Astrocyte of the spinal cord (primary cell): ENCODE data around the gene COA5.

Source experiments
- DNase-seq: peaks from one replicate; pipeline ENCODE4 v3.0.0; 2011; ENCODE audit warnings: low read depth, low spot score
- H3K4me3 ChIP-seq: 2 replicates; pipeline ENCODE4 v1.5.1; 2011; ENCODE audit warnings: low read depth, mild to moderate bottlenecking, low read length, moderate library complexity
- in situ Hi-C: cut with HindIII; loops from 2 replicates; pipeline ENCODE4 v1.10.0; 2017; ENCODE audit warnings: low sequenced_read_pairs
- TF ChIP-seq, protein P1 (sequence below): IDR thresholded peaks from 2 replicates; pipeline ENCODE4 v1.5.1; 2012; ENCODE audit warnings: low read depth, mild to moderate bottlenecking, low read length, inconsistent platforms

Gene COA5

DNA sequence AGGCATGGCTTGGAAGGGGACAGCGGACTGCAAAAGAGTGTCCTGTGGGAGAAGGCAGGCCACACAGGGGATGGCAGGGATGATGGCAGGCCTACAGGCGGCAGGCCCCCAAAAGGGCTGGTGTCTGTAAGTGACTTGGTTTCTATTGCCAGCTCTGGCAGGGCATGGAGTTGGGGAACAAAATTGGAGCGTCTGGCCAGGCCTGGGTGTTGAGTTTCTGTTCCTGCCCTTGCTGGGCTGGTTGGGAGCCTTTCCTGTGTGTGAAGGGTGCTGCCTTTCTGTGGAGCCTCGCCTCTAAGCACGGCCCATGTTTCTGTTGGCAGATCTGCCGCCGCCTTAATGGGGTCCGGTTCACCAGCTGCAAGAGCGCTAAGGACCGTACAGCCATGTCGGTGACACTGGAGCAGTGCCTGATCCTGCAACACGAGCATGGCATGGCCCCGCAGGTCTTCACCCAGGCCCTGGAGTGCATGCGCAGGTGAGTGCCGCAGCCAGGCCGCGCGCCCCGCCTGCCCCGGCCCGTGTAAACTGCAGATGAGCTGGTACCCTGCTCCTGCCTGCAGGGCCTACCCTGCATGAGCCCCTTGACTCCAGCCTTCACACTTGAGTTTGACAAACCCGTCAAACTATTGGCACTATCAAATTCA, 31.5 kb downstream of the COA5 start:
- H3K4me3 ChIP-seq: no peak overlapping the region
- TF ChIP-seq, protein P1, sequence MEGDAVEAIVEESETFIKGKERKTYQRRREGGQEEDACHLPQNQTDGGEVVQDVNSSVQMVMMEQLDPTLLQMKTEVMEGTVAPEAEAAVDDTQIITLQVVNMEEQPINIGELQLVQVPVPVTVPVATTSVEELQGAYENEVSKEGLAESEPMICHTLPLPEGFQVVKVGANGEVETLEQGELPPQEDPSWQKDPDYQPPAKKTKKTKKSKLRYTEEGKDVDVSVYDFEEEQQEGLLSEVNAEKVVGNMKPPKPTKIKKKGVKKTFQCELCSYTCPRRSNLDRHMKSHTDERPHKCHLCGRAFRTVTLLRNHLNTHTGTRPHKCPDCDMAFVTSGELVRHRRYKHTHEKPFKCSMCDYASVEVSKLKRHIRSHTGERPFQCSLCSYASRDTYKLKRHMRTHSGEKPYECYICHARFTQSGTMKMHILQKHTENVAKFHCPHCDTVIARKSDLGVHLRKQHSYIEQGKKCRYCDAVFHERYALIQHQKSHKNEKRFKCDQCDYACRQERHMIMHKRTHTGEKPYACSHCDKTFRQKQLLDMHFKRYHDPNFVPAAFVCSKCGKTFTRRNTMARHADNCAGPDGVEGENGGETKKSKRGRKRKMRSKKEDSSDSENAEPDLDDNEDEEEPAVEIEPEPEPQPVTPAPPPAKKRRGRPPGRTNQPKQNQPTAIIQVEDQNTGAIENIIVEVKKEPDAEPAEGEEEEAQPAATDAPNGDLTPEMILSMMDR: no peak
- no peak for DNase-seq
- in situ Hi-C loops: no loop called here

DNA sequence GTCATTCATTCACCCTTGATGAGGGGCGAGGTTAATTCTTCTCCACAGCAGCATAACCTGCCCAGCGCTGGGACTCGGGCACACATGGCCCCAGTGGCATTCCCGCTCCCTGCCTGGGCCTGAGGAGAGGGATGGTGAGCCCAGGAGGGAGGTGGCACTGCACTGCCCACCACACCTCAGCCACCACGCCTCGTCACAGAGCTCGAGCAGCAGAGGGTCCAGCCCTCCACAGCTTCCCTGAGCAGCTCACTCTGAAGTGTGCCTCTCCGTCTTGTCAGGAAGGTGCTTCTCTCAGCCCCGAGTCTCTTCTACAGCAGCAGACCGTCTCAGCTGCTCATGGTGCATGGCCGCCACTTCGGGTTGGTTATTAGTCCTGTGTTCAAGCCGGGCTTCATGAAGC, 34.9 kb downstream of the COA5 start:
- TF ChIP-seq, protein P1: no peak
- in situ Hi-C loops: no loop called here
- DNase-seq: no peak
- H3K4me3 ChIP-seq: no peak overlapping the region

DNA sequence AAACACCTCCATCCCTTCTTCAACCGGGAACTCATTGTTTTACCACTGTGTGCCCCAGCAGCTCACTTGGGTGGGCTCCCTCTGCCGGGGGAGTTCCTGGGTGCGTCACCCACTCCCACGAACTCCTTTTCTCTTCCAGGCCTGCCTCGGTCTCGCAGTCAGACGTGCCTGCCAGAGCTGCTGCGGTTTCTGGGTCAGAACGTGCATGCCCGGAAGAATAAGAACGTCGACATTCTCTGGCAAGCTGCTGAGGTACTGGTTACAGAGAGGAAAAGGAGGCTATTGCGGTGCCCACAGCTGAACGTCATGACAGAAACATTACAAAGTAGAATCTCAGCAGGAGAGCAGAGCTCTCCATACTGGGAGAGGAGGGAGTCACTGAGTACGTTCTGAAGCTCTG, 35.6 kb downstream of the COA5 start:
- in situ Hi-C loops: no loop called here
- DNase-seq: no peak
- TF ChIP-seq, protein P1: no peak
- H3K4me3 ChIP-seq: no peak overlapping the region

DNA sequence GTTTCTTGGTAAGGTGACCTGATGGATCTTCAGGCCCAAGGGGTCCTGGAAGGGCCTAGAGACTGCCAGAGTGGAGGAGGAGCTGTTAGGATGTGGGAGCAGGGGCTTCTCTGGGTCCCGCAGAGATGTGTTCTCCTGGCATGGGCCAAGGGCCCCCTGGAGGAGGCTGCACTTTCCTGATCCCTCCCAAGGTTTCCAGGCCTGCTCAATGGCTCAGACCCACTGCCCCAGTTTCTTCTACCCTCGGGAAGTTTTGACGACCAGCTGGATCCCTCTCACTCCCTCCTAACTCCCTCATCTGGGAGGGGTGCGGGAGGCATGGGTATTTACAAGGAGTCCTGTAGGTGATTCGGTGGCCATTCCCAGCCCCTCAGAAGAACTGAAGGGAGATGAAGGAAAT, 36.1 kb downstream of the COA5 start:
- H3K4me3 ChIP-seq: no peak overlapping the region
- in situ Hi-C loops: no loop called here
- no peak for DNase-seq
- TF ChIP-seq, protein P1: no peak

DNA sequence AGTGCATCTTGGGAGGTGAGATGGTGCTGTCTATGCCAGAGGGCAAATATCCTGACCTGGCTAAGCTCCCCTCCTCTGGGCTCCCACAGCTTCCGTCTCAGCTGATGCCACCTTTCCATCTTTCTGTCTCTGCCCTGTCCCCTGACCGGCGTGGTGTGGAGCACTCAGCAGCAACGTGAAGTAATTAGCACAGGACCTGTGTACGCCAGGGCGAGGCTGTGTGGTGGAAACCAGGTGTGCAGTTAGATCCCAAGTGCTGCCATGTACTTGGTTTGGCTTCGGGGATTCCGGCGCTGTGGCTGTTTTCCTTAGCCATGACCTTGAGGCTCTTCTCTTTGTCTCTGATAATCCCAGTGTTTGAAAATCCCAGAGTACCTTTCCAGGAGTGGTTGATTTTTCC, 36.5 kb downstream of the COA5 start:
- H3K4me3 ChIP-seq: no peak overlapping the region
- in situ Hi-C loops: no loop called here
- DNase-seq: no peak
- TF ChIP-seq, protein P1: no peak

DNA sequence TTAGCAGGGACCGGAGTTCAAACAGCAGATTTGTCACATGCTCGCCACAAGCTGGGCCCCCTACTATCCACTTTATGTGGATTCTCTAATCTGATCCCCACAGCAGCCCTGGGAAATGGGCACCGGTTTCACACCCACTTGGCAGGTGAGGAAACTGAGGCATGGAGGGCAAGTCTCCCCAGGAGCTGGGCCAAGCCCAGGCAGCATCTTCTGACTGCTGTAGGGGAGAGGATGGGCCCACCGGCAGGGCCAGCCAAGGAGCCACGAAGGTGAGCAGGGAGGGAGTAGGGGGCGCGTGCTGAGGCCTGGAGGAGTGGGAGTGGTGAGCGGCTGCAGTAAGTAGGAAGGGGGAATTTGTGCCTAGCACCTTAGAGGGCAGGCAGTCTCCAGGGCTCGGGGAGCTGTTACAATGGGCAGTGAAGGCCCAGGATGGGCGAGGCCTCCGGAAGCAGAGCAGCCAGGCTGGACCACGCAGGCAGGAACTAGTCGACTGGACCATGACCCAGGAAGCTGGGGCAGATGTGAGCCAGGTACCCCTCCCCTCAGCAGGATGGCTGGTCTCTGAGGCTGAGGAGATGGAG, 37.1 kb downstream of the COA5 start:
- DNase-seq: no peak
- in situ Hi-C loops: no loop called here
- H3K4me3 ChIP-seq: no peak overlapping the region
- TF ChIP-seq, protein P1: no peak
